HG03558 (cell line): ENCODE results near the gene TKT.

ENCODE experiments used
- ATAC-seq: cut with Tn5 transposase; IDR thresholded peaks from one replicate; pipeline ENCODE4 v1.9.1; 2021; ENCODE audit warnings: moderate number of reproducible peaks; ENCODE audit not compliant: unreplicated experiment; ENCODE audit errors: extremely low read depth

The TKT gene

GRCh38 chr3:53242642-53243041 is 13.2 kb downstream of the TKT start:
- ATAC-seq = no peak

- ATAC-seq = no peak
These were observed 13.7 kb downstream of the TKT start for GRCh38 chr3:53242155-53242554.

GRCh38 chr3:53240989-53241972 is 14.5 kb downstream of the TKT start:
- ATAC-seq = no peak

- ATAC-seq = no peak
These were observed 16.0 kb downstream of the TKT start for GRCh38 chr3:53239800-53240199.

- no peak for ATAC-seq
These were observed 16.9 kb downstream of the TKT start for GRCh38 chr3:53238886-53239285.

- no peak for ATAC-seq
These were observed 17.6 kb downstream of the TKT start for GRCh38 chr3:53238051-53238850.

GRCh38 chr3:53236112-53236841 is 19.5 kb downstream of the TKT start:
- ATAC-seq = no peak

- no peak for ATAC-seq
These were observed 20.3 kb downstream of the TKT start for GRCh38 chr3:53235545-53235944.

- ATAC-seq = no peak
These were observed 21.0 kb downstream of the TKT start for GRCh38 chr3:53234841-53235232.

GRCh38 chr3:53234130-53234840 is 21.5 kb downstream of the TKT start:
- no peak for ATAC-seq

GRCh38 chr3:53232641-53233377 is 23.0 kb downstream of the TKT start:
- ATAC-seq = no peak

- no peak for ATAC-seq
These were observed 24.0 kb downstream of the TKT start for GRCh38 chr3:53231532-53232511.

GRCh38 chr3:53230789-53231188 is 25.0 kb downstream of the TKT start:
- no peak for ATAC-seq

GRCh38 chr3:53230041-53230621 is 25.7 kb downstream of the TKT start:
- no peak for ATAC-seq

- no peak for ATAC-seq
These were observed 26.2 kb downstream of the TKT start for GRCh38 chr3:53229606-53230005.

- ATAC-seq = no peak
These were observed 26.7 kb downstream of the TKT start for GRCh38 chr3:53229171-53229570.

GRCh38 chr3:53227993-53228885 is 27.6 kb downstream of the TKT start:
- ATAC-seq = no peak
